K562 (cell line): ENCODE data around the gene UBR1. TPM values are rescaled to one million over a fixed set of nuclear protein-coding genes. Genes with fewer than 3 reads are reported as not detected.

ENCODE experiments used
- ATAC-seq: fragments of 200-7000 bp; cut with Tn5 transposase; 3 replicates; pipeline ENCODE4 v1.9.1; 2020; ENCODE audit warnings: moderate library complexity
- BruUV-seq: library from RNA; stranded (reverse); fragments of 400-500 nt; replicated peaks from 2 replicates; lab custom pipeline; 2021; lab: Mats Ljungman, UMichigan
- CTCF ChIA-PET: fragments of 300-600 bp; formaldehyde crosslinking; extraction: SDS; loops from one replicate; lab custom pipeline; 2021; ENCODE audit warnings: low intra/inter-chr PET ratio; lab: Yijun Ruan, JAX
- POLR2A ChIA-PET: fragments of 300-600, 350-650 bp; sonication (Branson Sonifier 250); formaldehyde crosslinking; extraction: SDS; loops from one replicate; lab custom pipeline; 2021; ENCODE audit warnings: antibody characterized with exemption, inconsistent platforms; lab: Yijun Ruan, JAX
- DNase-seq, 4 experiments: peaks; one replicate each; pipeline versions ENCODE4 v3.0.0 to v3.0.0-alpha.2; 2011 to 2018; ENCODE audit warnings: low spot score in 3 of 4, mixed read lengths in 3 of 4; ENCODE audit errors: extremely low read depth in 1 of 4
- FAIRE-seq: peaks from 2 replicates; lab custom pipeline; 2011; peaks lifted over from hg19 to GRCh38; lab: Jason Lieb, UNC
- H2AFZ ChIP-seq: 2 replicates; pipeline ENCODE4 v1.6.0; 2011; ENCODE audit warnings: low read depth, low read length, control low read depth, inconsistent platforms
- H3K27ac ChIP-seq: fragments of 200-600 bp; 3 replicates; pipeline ENCODE4 v1.8.0; 2011; ENCODE audit warnings: low read depth, mild to moderate bottlenecking, control low read depth, inconsistent platforms, low read length, moderate library complexity, mixed read lengths; ENCODE audit errors: extremely low read depth
- H3K27me3 ChIP-seq, 2 experiments: fragments of 300-600 bp in 1 of 2; 2 replicates in 1 of 2; 3 replicates in 1 of 2; pipeline versions ENCODE4 v1.6.0 to v1.8.0; 2011; ENCODE audit warnings: inconsistent platforms in 2 of 2, low read length in 2 of 2, mild to moderate bottlenecking in 1 of 2, mixed read lengths in 1 of 2, moderate library complexity in 1 of 2; ENCODE audit not compliant: control insufficient read depth in 2 of 2, insufficient read depth in 2 of 2
- H3K36me3 ChIP-seq: fragments of 300-600 bp; 3 replicates; pipeline ENCODE4 v1.8.0; 2011; ENCODE audit warnings: mild to moderate bottlenecking, low read length, inconsistent platforms; ENCODE audit not compliant: control insufficient read depth, insufficient read depth
- H3K4me1 ChIP-seq, 2 experiments: fragments of 200-600 bp in 1 of 2; replicated peaks in 1 of 2; 2 replicates in 1 of 2; 3 replicates in 1 of 2; pipeline versions ENCODE4 v1.5.1 to v1.8.0; 2011; ENCODE audit warnings: inconsistent platforms in 2 of 2, low read length in 2 of 2, mild to moderate bottlenecking in 1 of 2, mixed read lengths in 1 of 2, moderate library complexity in 1 of 2; ENCODE audit not compliant: control insufficient read depth in 2 of 2, insufficient read depth in 2 of 2
- H3K4me2 ChIP-seq: 2 replicates; pipeline ENCODE4 v1.6.1; 2011; ENCODE audit warnings: low read length, control low read depth, inconsistent platforms, mixed read lengths; ENCODE audit not compliant: insufficient read depth
- H3K4me3 ChIP-seq: fragments of 200-600 bp; sonication (generic), shearing (Covaris generic); 2 replicates; pipeline ENCODE4 v1.5.1; 2016; ENCODE audit warnings: control low read depth, inconsistent platforms
- H3K79me2 ChIP-seq: fragments of 200-600 bp; 3 replicates; pipeline ENCODE4 v1.8.0; 2011; ENCODE audit warnings: low read length, inconsistent platforms; ENCODE audit not compliant: control insufficient read depth, insufficient read depth
- H3K9ac ChIP-seq, 2 experiments: 2 replicates each; pipeline versions ENCODE4 v1.6.0 to v1.6.1; 2011; ENCODE audit warnings: low read depth in 2 of 2, low read length in 2 of 2, control low read depth in 1 of 2, inconsistent platforms in 1 of 2, mild to moderate bottlenecking in 1 of 2, mixed read lengths in 1 of 2; ENCODE audit not compliant: insufficient read depth in 1 of 2
- H3K9me1 ChIP-seq: one replicate; pipeline ENCODE4 v1.6.0; 2011; ENCODE audit warnings: inconsistent platforms, mild to moderate bottlenecking, low read length, moderate library complexity; ENCODE audit not compliant: control insufficient read depth, insufficient read depth
- H3K9me3 ChIP-seq: replicated peaks from 2 replicates; pipeline ENCODE4 v1.5.1; 2011; ENCODE audit warnings: low read depth, low read length, inconsistent platforms; ENCODE audit not compliant: control insufficient read depth, insufficient read depth
- H4K20me1 ChIP-seq: replicated peaks from 2 replicates; pipeline ENCODE4 v1.6.1; 2011; ENCODE audit warnings: low read length, inconsistent platforms, mixed read lengths; ENCODE audit not compliant: control insufficient read depth, insufficient read depth
- DEAF1 ChIP-seq: fragments of 450-650 bp; formaldehyde crosslinking; IDR thresholded peaks from 2 replicates; pipeline ENCODE4 v1.4.0; 2020; ENCODE audit warnings: mild to moderate bottlenecking, moderate library complexity
- IRF1 ChIP-seq: sonication (generic); formaldehyde crosslinking; IDR thresholded peaks from 2 replicates; pipeline ENCODE4 v1.8.0; 2022; ENCODE audit warnings: missing genetic modification reagents, mild to moderate bottlenecking, borderline replicate concordance
- MGA ChIP-seq: fragments of 450-650 bp; IDR thresholded peaks from 2 replicates; pipeline ENCODE4 v1.6.1; 2016; ENCODE audit warnings: mild to moderate bottlenecking, moderate library complexity
- RFX5 ChIP-seq: IDR thresholded peaks from 2 replicates; pipeline ENCODE4 v1.6.1; 2011; ENCODE audit warnings: low read depth, mild to moderate bottlenecking, improper control_type of control experiment, low read length
- ZNF280B ChIP-seq: fragments of 250-450 bp; sonication (Bioruptor Pico); IDR thresholded peaks from 2 replicates; pipeline ENCODE4 v1.5.1; 2021; ENCODE audit warnings: mild to moderate bottlenecking
- ZNF408 ChIP-seq: fragments of 250-450 bp; sonication (Bioruptor Pico); IDR thresholded peaks from 2 replicates; pipeline ENCODE4 v1.4.0; 2020; ENCODE audit warnings: low read depth, mild to moderate bottlenecking, moderate library complexity
- WGBS: fragments of 100-300 bp; shearing (Covaris generic); methylation state at CpG from one replicate; pipeline ENCODE4 v1.1.6; 2016; ENCODE audit warnings: low coverage, mixed read lengths; ENCODE audit not compliant: insufficient coverage; ENCODE audit errors: missing lambda C conversion rate; 5-methylcytosine and 5-hydroxymethylcytosine counted together
- in situ Hi-C: fragments of 300-500 bp; cut with MboI; formaldehyde crosslinking; loops from 4 replicates; pipeline ENCODE4 v1.15.0; 2018; ENCODE audit warnings: inconsistent platforms, mixed read lengths
- intact Hi-C: fragments of 100-400 bp; cut with micrococcal nuclease; formaldehyde crosslinking; loops from 2 replicates; pipeline ENCODE4 v1.14.2; 2022
- polyA plus RNA-seq, 8 experiments: library from polyadenylated mRNA; depleted of rRNA in 4 of 8; stranded (reverse) in 5 of 8; unstranded in 3 of 8; fragments of >200 nt; fragmentation: Nextera tagmentation in 2 of 8; fragmentation: Illumina TruSeq in 1 of 8; extraction: Ambion mirVana in 2 of 8; extraction: Trizol in 1 of 8; gene quantifications; 2 replicates each; pipeline versions ENCODE4 v1.2.1 to v1.2.3, GENCODE V29; 2011 to 2014; ENCODE audit warnings: inconsistent platforms in 1 of 8, missing spikeins in 1 of 8
- total RNA-seq, 7 experiments: library from RNA; depleted of rRNA in 6 of 7; stranded (reverse); fragments of >200 nt in 6 of 7; fragmentation: Illumina TruSeq in 2 of 7; extraction: Trizol in 2 of 7; gene quantifications; 2 replicates each; pipeline versions ENCODE4 v1.2.1 to v1.2.3, GENCODE V29; 2011 to 2021; ENCODE audit warnings: low replicate concordance in 1 of 7

UBR1 gene
- total and polyA plus RNA-seq, 9 of the 15 experiments (the other 6 are each of a cell fraction or from before 2014, with no cell fraction given): 5.8 to 30.7 (median 15.3) TPM

- Histone ChIP-seq H3K79me2 (peaks cover 9% of the 10 kb centered on the region; the same call in 2 of the 3 replicates), H3K4me3 (no peak overlapping the region), H3K36me3 (no peaks in the 10 kb centered on the region), H3K27ac (no peak overlapping the region), H3K27me3 (no peaks in the 10 kb centered on the region), H4K20me1 (no peaks in the 10 kb centered on the region), H2AFZ (no peak overlapping the region), H3K4me1 (peaks cover 1 to 11% of the 10 kb centered on the region in 2 experiments; a peak in 4 of 5 replicates), H3K9ac (no peak overlapping the region), H3K9me3 (0 out of 2 replicates have a peak, but pooled peaks cover 3% of the 10 kb centered on the region), H3K4me2 (no peak overlapping the region), H3K9me1 (no peaks in the 10 kb centered on the region)
- FAIRE-seq (no peak), DNase-seq (no peak), ATAC-seq (no peak)
- in situ Hi-C loops (no loop called here), intact Hi-C loops (no loop called here)
- ChIA-PET POLR2A (no interaction called here), CTCF (no interaction called here)
- 56% methylated on average over 3 of the region's 4 CpGs for WGBS
- BruUV-seq: no TSS peak
- no peak for TF ChIP-seq ZNF408
- no peak for TF ChIP-seq RFX5
- no peak for TF ChIP-seq MGA
- no peak for TF ChIP-seq DEAF1 (CRISPR knock-in tag)
- no peak for TF ChIP-seq ZNF280B (CRISPR knock-in tag)
- TF ChIP-seq IRF1 (CRISPR knock-in tag): no peak
Observed at GRCh38 chr15:43128980-43129335, 23.1 kb upstream of the UBR1 start.
